Measurements from ENCODE around the gene DUSP7.

GRCh38 chr3:52041118-52041731 lies 15.1 kb downstream of the DUSP7 start:
- no peak for TF ChIP-seq POLR2A (IDR thresholded peaks at IDR 0.05; ENCODE audit: low read depth, low read length)
- TF ChIP-seq TAF1 (IDR thresholded peaks at IDR 0.05; ENCODE audit: borderline replicate concordance, low read depth, low read length), result no peak
